Posterior vena cava (tissue), 2 donors: Measurements from ENCODE around the gene PARG. TPM values are rescaled to one million over a fixed set of nuclear protein-coding genes. Genes with fewer than 3 reads are reported as not detected.
"Not testable (repeated sequence)": the region's sequence is repeated elsewhere in the genome, so short reads cannot be mapped to it uniquely, and the experiment has no call there.

Experiments used
- DNase-seq: peaks from one replicate; pipeline ENCODE4 v3.0.0-alpha.2; 2020; ENCODE audit warnings: low spot score
- intact Hi-C, 2 donors: fragments of 100-400 bp; cut with DNase I; formaldehyde crosslinking; loops; one replicate each; pipeline versions ENCODE4 v1.14.1 to v1.14.2; 2022 to 2023
- total RNA-seq, 2 donors: library from RNA; stranded (reverse); fragmentation: NEBNext Ultra II Directional; extraction: Animal tissue kit (Norgen Biotek cat#: 25700); gene quantifications; one replicate each; pipeline ENCODE4 v1.2.1, GENCODE V29; 2021
- donor health status: DM: yes; HTN: yes; CAD: no.
- donor health status: DM: yes; HTN: yes; CAD: no.

PARG gene
- total RNA-seq, 2 donors from 2014 or later, result 24.0 to 25.5 TPM

GRCh38 chr10:49834976-49835375 is 106.9 kb downstream of the PARG start:
- DNase-seq, result no peak
- intact Hi-C loops, result no loop called here

- intact Hi-C loops, result no loop called here
- no peak for DNase-seq
Observed at GRCh38 chr10:49834201-49834600, 107.6 kb downstream of the PARG start.

- intact Hi-C loops, result no loop called here
- DNase-seq, result no peak
Observed at GRCh38 chr10:49833168-49833567, 108.7 kb downstream of the PARG start.

- DNase-seq, result no peak
- intact Hi-C loops, result no loop called here
Observed at GRCh38 chr10:49831352-49832035, 110.3 kb downstream of the PARG start.

GRCh38 chr10:49830846-49831245 is 111.0 kb downstream of the PARG start:
- intact Hi-C loops, result no loop called here
- DNase-seq, result no peak

GRCh38 chr10:49830016-49830415 is 111.8 kb downstream of the PARG start:
- intact Hi-C loops, result no loop called here
- DNase-seq, result no peak

GRCh38 chr10:49827297-49827696 is 114.5 kb downstream of the PARG start:
- DNase-seq, result no peak
- intact Hi-C loops, result no loop called here

GRCh38 chr10:49819234-49819958 is 122.4 kb downstream of the PARG start:
- DNase-seq, result no peak
- intact Hi-C loops, result no loop called here

- DNase-seq, result no peak
- intact Hi-C loops, result no loop called here
Observed at GRCh38 chr10:49817845-49818244, 124.0 kb downstream of the PARG start.

GRCh38 chr10:49803988-49804387 is 137.8 kb downstream of the PARG start:
- no peak for DNase-seq
- intact Hi-C loops, result no loop called here

GRCh38 chr10:49798275-49798674 is 143.6 kb downstream of the PARG start:
- intact Hi-C loops, result no loop called here
- no peak for DNase-seq

GRCh38 chr10:49791100-49791499 is 150.7 kb downstream of the PARG start:
- DNase-seq, result no peak
- intact Hi-C loops, result no loop called here

- intact Hi-C loops, result no loop called here
- DNase-seq, result no peak
Observed at GRCh38 chr10:49784681-49785080, 157.1 kb downstream of the PARG start.

- intact Hi-C loops, result no loop called here
- no peak for DNase-seq
Observed at GRCh38 chr10:49783645-49784044, 158.2 kb downstream of the PARG start.

- intact Hi-C loops, result no loop called here
- no peak for DNase-seq
Observed at GRCh38 chr10:49781247-49781646, 160.6 kb downstream of the PARG start.

GRCh38 chr10:49778197-49778596 is 163.6 kb downstream of the PARG start:
- DNase-seq, result no peak
- intact Hi-C loops, result no loop called here

GRCh38 chr10:49776851-49777250 is 165.0 kb downstream of the PARG start:
- DNase-seq, result no peak
- intact Hi-C loops, result no loop called here

GRCh38 chr10:49775014-49775413 is 166.8 kb downstream of the PARG start:
- intact Hi-C loops, result no loop called here
- no peak for DNase-seq

- intact Hi-C loops, DNase-seq: not testable (repeated sequence)
Observed at GRCh38 chr10:49772944-49773343, 168.9 kb downstream of the PARG start.

- intact Hi-C loops, DNase-seq: not testable (repeated sequence)
Observed at GRCh38 chr10:49771046-49771445, 170.8 kb downstream of the PARG start.

GRCh38 chr10:49769692-49770091 is 172.1 kb downstream of the PARG start:
- no peak for DNase-seq
- intact Hi-C loops, result no loop called here
